Thyroid gland (tissue), 4 donors: ENCODE data around the gene HAP1. TPM values are rescaled to one million over a fixed set of nuclear protein-coding genes. Genes with fewer than 3 reads are reported as not detected.

Source experiments
- DNase-seq, 2 donors: peaks; one replicate each; pipeline ENCODE4 v3.0.0-alpha.2; 2019
- H3K27ac ChIP-seq, 3 donors: fragments of 200-600 bp; sonication (generic); 1 replicate in 2 of 3; 2 replicates in 1 of 3; pipeline ENCODE4 v1.5.1; 2016 to 2019; ENCODE audit warnings: mild to moderate bottlenecking in 1 of 3, moderate library complexity in 1 of 3
- H3K27me3 ChIP-seq: fragments of 200-600 bp; sonication (generic); one replicate; pipeline ENCODE4 v1.5.1; 2019
- H3K36me3 ChIP-seq, 2 donors: fragments of 200-600 bp; sonication (generic); one replicate each; pipeline ENCODE4 v1.5.1; 2016 to 2019
- H3K4me1 ChIP-seq, 2 donors: fragments of 200-600 bp; sonication (generic); one replicate each; pipeline ENCODE4 v1.5.1; 2017 to 2019
- H3K4me3 ChIP-seq, 3 donors: fragments of 200-600 bp; sonication (generic); replicated peaks in 1 of 3; 1 replicate in 2 of 3; 2 replicates in 1 of 3; pipeline ENCODE4 v1.5.1; 2016; ENCODE audit warnings: mild to moderate bottlenecking in 1 of 3
- H3K9me3 ChIP-seq: fragments of 200-600 bp; sonication (generic); one replicate; pipeline ENCODE4 v1.5.1; 2017
- POLR2A ChIP-seq, 2 donors: fragments of 450-650 bp; IDR thresholded peaks; one replicate each; pipeline ENCODE4 v1.6.1; 2017; ENCODE audit warnings: antibody characterized with exemption in 2 of 2, mild to moderate bottlenecking in 2 of 2, moderate library complexity in 1 of 2
- WGBS, 2 donors: methylation state at CpG; one replicate each; pipeline ENCODE4 v1.1.5; 2017; 5-methylcytosine and 5-hydroxymethylcytosine counted together
- intact Hi-C: fragments of 100-400 bp; cut with DNase I; formaldehyde crosslinking; loops from one replicate; pipeline ENCODE4 v1.15.1; 2023
- total RNA-seq, 4 donors: library from RNA; depleted of rRNA; stranded (reverse); fragments of >200 nt; gene quantifications; one replicate each; pipeline ENCODE4 v1.2.3, GENCODE V29; 2016
- TF ChIP-seq, protein P1 (sequence below), 6 experiments: fragments of 200-600 bp in 3 of 6; fragments of 450-650 bp in 3 of 6; sonication (generic) in 3 of 6; IDR thresholded peaks; one replicate each; pipeline ENCODE4 v1.5.1; 2016 to 2019; ENCODE audit warnings: antibody characterized with exemption in 6 of 6, mild to moderate bottlenecking in 2 of 6, inconsistent platforms in 1 of 6, moderate library complexity in 1 of 6

The HAP1 gene
- total RNA-seq, 4 donors from 2014 or later, result 0.94 to 12.7 (median 1.9) TPM

DNA sequence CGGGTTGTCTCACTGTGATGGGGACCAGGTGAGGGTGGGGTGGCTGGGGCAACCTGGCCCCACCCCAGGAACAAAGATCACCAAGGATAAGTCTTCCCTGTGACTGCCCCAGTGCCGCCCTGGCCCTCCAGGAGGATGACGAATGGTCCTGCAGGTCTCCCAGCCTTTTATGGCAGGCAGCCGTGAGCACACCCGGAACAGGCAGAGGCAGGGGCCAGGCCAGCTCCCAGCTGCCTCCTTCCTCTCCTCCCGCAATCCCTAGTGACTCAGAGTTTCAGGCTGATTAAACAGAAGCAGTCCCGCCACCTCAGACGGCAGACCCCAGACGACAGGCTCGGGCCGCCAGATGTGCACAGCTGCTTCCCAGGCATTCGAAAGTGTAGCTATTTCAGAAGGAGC lies 38.7 kb upstream of the HAP1 start:
- no peak overlapping the region for H3K4me3 ChIP-seq
- H3K27ac ChIP-seq, result peak overlapping the region; percentile 59 to 98 (median 71)

GRCh38 chr17:41772586-41773189 lies 38.2 kb upstream of the HAP1 start:
- no peak for DNase-seq
- H3K4me1 ChIP-seq, result peaks cover 60 to 62% of the 10 kb centered on the region in 2 donors
- intact Hi-C loops, result no loop called here
- H3K27ac ChIP-seq, result peak overlapping the region; percentile 59 to 98 (median 71)
- no peaks in the 10 kb centered on the region for H3K9me3 ChIP-seq
- TF ChIP-seq POLR2A (IDR thresholded peaks at IDR 0.05), result no peak
- H3K27me3 ChIP-seq, result no peaks in the 10 kb centered on the region
- peaks cover 32 to 40% of the 10 kb centered on the region in 2 donors for H3K36me3 ChIP-seq
- 69 to 87% methylated on average over 3 to 15 of the region's 19 CpGs for WGBS, 2 donors
- no peak overlapping the region for H3K4me3 ChIP-seq

More for the DNA sequence above, 38.7 kb upstream of the HAP1 start:
- 44 to 54% methylated on average over 4 to 8 of the region's 12 CpGs for WGBS, 2 donors
- peak; percentile 56 to 73 for DNase-seq
- intact Hi-C loops, result no loop called here
- H3K36me3 ChIP-seq, result peaks cover 27 to 35% of the 10 kb centered on the region in 2 donors
- TF ChIP-seq POLR2A (IDR thresholded peaks at IDR 0.05), result peak in 1 of 2 donors; percentile 24
- TF ChIP-seq, protein P1, sequence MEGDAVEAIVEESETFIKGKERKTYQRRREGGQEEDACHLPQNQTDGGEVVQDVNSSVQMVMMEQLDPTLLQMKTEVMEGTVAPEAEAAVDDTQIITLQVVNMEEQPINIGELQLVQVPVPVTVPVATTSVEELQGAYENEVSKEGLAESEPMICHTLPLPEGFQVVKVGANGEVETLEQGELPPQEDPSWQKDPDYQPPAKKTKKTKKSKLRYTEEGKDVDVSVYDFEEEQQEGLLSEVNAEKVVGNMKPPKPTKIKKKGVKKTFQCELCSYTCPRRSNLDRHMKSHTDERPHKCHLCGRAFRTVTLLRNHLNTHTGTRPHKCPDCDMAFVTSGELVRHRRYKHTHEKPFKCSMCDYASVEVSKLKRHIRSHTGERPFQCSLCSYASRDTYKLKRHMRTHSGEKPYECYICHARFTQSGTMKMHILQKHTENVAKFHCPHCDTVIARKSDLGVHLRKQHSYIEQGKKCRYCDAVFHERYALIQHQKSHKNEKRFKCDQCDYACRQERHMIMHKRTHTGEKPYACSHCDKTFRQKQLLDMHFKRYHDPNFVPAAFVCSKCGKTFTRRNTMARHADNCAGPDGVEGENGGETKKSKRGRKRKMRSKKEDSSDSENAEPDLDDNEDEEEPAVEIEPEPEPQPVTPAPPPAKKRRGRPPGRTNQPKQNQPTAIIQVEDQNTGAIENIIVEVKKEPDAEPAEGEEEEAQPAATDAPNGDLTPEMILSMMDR (IDR thresholded peaks at IDR 0.05), result no peak
- H3K4me1 ChIP-seq, result peaks cover 65 to 67% of the 10 kb centered on the region in 2 donors
- H3K9me3 ChIP-seq, result no peaks in the 10 kb centered on the region
- no peaks in the 10 kb centered on the region for H3K27me3 ChIP-seq

- Histone ChIP-seq H3K36me3 (peaks cover 37 to 45% of the 10 kb centered on the region in 2 donors), H3K27ac (peak overlapping the region; percentile 59 to 98 (median 71)), H3K4me1 (peaks cover 55 to 57% of the 10 kb centered on the region in 2 donors), H3K27me3 (no peaks in the 10 kb centered on the region), H3K4me3 (no peak overlapping the region), H3K9me3 (no peaks in the 10 kb centered on the region)
- DNase-seq, result peak; percentile 88
- TF ChIP-seq, protein P1 (IDR thresholded peaks at IDR 0.05), result no peak
- no peak for TF ChIP-seq POLR2A (IDR thresholded peaks at IDR 0.05)
- 49 to 63% methylated on average over 1 to 4 of the region's 4 CpGs for WGBS, 2 donors
- intact Hi-C loops, result no loop called here
These were observed 37.8 kb upstream of the HAP1 start for GRCh38 chr17:41772218-41772585.

GRCh38 chr17:41771389-41772206 lies 37.2 kb upstream of the HAP1 start:
- Histone ChIP-seq H3K27me3 (no peaks in the 10 kb centered on the region), H3K4me1 (peaks cover 49 to 51% of the 10 kb centered on the region in 2 donors), H3K27ac (peak overlapping the region; percentile 33 to 98 (median 59)), H3K4me3 (no peak overlapping the region), H3K36me3 (peaks cover 43 to 50% of the 10 kb centered on the region in 2 donors), H3K9me3 (no peaks in the 10 kb centered on the region)
- WGBS, 2 donors, result 67 to 71% methylated on average over 3 to 10 of the region's 17 CpGs
- intact Hi-C loops, result no loop called here
- DNase-seq, result no peak
- no peak for TF ChIP-seq POLR2A (IDR thresholded peaks at IDR 0.05)
- TF ChIP-seq, protein P1 (IDR thresholded peaks at IDR 0.05), result no peak

- 75 to 81% methylated on average over 2 to 3 of the region's 3 CpGs for WGBS, 2 donors
- intact Hi-C loops, result no loop called here
- Histone ChIP-seq H3K4me1 (peaks cover 33 to 35% of the 10 kb centered on the region in 2 donors), H3K36me3 (peaks cover 59 to 66% of the 10 kb centered on the region in 2 donors), H3K9me3 (no peaks in the 10 kb centered on the region), H3K4me3 (no peak overlapping the region), H3K27me3 (no peaks in the 10 kb centered on the region), H3K27ac (no peak overlapping the region)
- no peak for DNase-seq
- TF ChIP-seq, protein P1 (IDR thresholded peaks at IDR 0.05), result no peak
- no peak for TF ChIP-seq POLR2A (IDR thresholded peaks at IDR 0.05)
These were observed 35.5 kb upstream of the HAP1 start for GRCh38 chr17:41769985-41770384.
